GM18868 (cell line): ENCODE measurements around the gene URB1.

Source experiments
- ATAC-seq: cut with Tn5 transposase; IDR thresholded peaks from one replicate; pipeline ENCODE4 v1.9.1; 2021; ENCODE audit warnings: mild to moderate bottlenecking, moderate library complexity; ENCODE audit not compliant: unreplicated experiment

The URB1 gene

GRCh38 chr21:32348604-32349332 lies 44.0 kb downstream of the URB1 start:
- ATAC-seq: no peak

GRCh38 chr21:32347977-32348376 lies 44.8 kb downstream of the URB1 start:
- no peak for ATAC-seq

- no peak for ATAC-seq
Observed at GRCh38 chr21:32347351-32347750, 45.5 kb downstream of the URB1 start.

- no peak for ATAC-seq
Observed at GRCh38 chr21:32346951-32347350, 45.9 kb downstream of the URB1 start.

GRCh38 chr21:32340863-32341848 lies 51.7 kb downstream of the URB1 start:
- no peak for ATAC-seq

- ATAC-seq: no peak
Observed at GRCh38 chr21:32338209-32338921, 54.4 kb downstream of the URB1 start.

GRCh38 chr21:32337206-32337605 lies 55.6 kb downstream of the URB1 start:
- no peak for ATAC-seq

GRCh38 chr21:32336711-32337110 lies 56.1 kb downstream of the URB1 start:
- ATAC-seq: no peak

- ATAC-seq: no peak
Observed at GRCh38 chr21:32335601-32336575, 56.9 kb downstream of the URB1 start.

GRCh38 chr21:32334980-32335531 lies 57.8 kb downstream of the URB1 start:
- ATAC-seq: no peak

GRCh38 chr21:32333953-32334673 lies 58.7 kb downstream of the URB1 start:
- ATAC-seq: no peak

- ATAC-seq: no peak
Observed at GRCh38 chr21:32332463-32332951, 60.3 kb downstream of the URB1 start.

GRCh38 chr21:32331444-32332305 lies 61.1 kb downstream of the URB1 start:
- no peak for ATAC-seq

- ATAC-seq: no peak
Observed at GRCh38 chr21:32330784-32331311, 62.0 kb downstream of the URB1 start.

- ATAC-seq: no peak
Observed at GRCh38 chr21:32329776-32330175, 63.0 kb downstream of the URB1 start.

- ATAC-seq: no peak
Observed at GRCh38 chr21:32329331-32329730, 63.5 kb downstream of the URB1 start.

- no peak for ATAC-seq
Observed at GRCh38 chr21:32328595-32328994, 64.2 kb downstream of the URB1 start.

GRCh38 chr21:32325706-32326105 lies 67.1 kb downstream of the URB1 start:
- ATAC-seq: no peak
